Aorta (tissue), 5 donors: Measurements from ENCODE around the gene RIPPLY3. TPM values are rescaled to one million over a fixed set of nuclear protein-coding genes. Genes with fewer than 3 reads are reported as not detected.
"Not testable (repeated sequence)": the region's sequence is repeated elsewhere in the genome, so short reads cannot be mapped to it uniquely, and the experiment has no call there.

Experiments used
- ATAC-seq: fragments of 200-7000 bp; cut with Tn5 transposase; one replicate; pipeline ENCODE4 v1.9.1; 2022; ENCODE audit warnings: moderate library complexity; ENCODE audit not compliant: low FRiP score
- DNase-seq, 2 donors: peaks; one replicate each; pipeline ENCODE4 v3.0.0-alpha.2; 2020
- H3K27ac ChIP-seq, 2 donors: one replicate each; pipeline ENCODE4 v1.5.1; 2013; ENCODE audit warnings: low read length in 2 of 2, mild to moderate bottlenecking in 2 of 2, moderate library complexity in 2 of 2, control low read depth in 1 of 2, inconsistent platforms in 1 of 2, low read depth in 1 of 2
- H3K27me3 ChIP-seq, 2 donors: one replicate each; pipeline ENCODE4 v1.6.1; 2013; ENCODE audit warnings: control low read depth in 1 of 2, low read length in 1 of 2, mild to moderate bottlenecking in 1 of 2, moderate library complexity in 1 of 2; ENCODE audit not compliant: insufficient read depth in 2 of 2, control insufficient read depth in 1 of 2
- H3K36me3 ChIP-seq, 2 donors: one replicate each; pipeline ENCODE4 v1.6.1; 2013; ENCODE audit warnings: control low read depth in 1 of 2, low read length in 1 of 2, mild to moderate bottlenecking in 1 of 2; ENCODE audit not compliant: insufficient read depth in 2 of 2, control insufficient read depth in 1 of 2
- H3K4me1 ChIP-seq, 2 donors: one replicate each; pipeline ENCODE4 v1.6.1; 2013; ENCODE audit warnings: low read length in 2 of 2, control low read depth in 1 of 2, mild to moderate bottlenecking in 1 of 2, moderate library complexity in 1 of 2; ENCODE audit not compliant: insufficient read depth in 2 of 2, control insufficient read depth in 1 of 2
- H3K4me3 ChIP-seq, 2 donors: one replicate each; pipeline ENCODE4 v1.5.1; 2013; ENCODE audit warnings: low read length in 2 of 2, control low read depth in 1 of 2, mild to moderate bottlenecking in 1 of 2
- H3K9me3 ChIP-seq: one replicate; pipeline ENCODE4 v1.6.1; 2013; ENCODE audit warnings: mild to moderate bottlenecking, low read length; ENCODE audit not compliant: control insufficient read depth
- WGBS, 2 donors: extraction: QIAGEN DNeasy Blood & Tissue Kit; methylation state at CpG; one replicate each; pipeline ENCODE4 v1.1.7; 2013; 5-methylcytosine and 5-hydroxymethylcytosine counted together
- intact Hi-C, 2 donors: fragments of 100-400 bp; cut with DNase I; formaldehyde crosslinking; loops; one replicate each; pipeline versions ENCODE4 v1.14.2 to v1.15.0; 2022
- polyA plus RNA-seq, 2 donors: library from polyadenylated mRNA; stranded (reverse); fragments of 200-250 nt; gene quantifications; one replicate each; pipeline ENCODE4 v1.2.3, GENCODE V29; 2013
- total RNA-seq, 2 donors: library from RNA; stranded (reverse); fragmentation: NEBNext Ultra II Directional; extraction: Animal tissue kit (Norgen Biotek cat#: 25700); gene quantifications; one replicate each; pipeline ENCODE4 v1.2.1, GENCODE V29; 2021
- donor health status: healthy with polysubstance abuse.
- donor health status: Bipolar disorder and iron deficiency.
- donor health status: DM: no; HTN: no; CAD: no.
- donor health status: DM: no; HTN: no; CAD: no.
- donor health status: DM: yes; HTN: yes; CAD: no.

Gene RIPPLY3
- total and polyA plus RNA-seq, 4 donors = 0.05 TPM; not detected in 3

GRCh38 chr21:37028570-37028969, 22.1 kb downstream of the RIPPLY3 start:
- H3K27me3 ChIP-seq = no peaks in the 10 kb centered on the region
- H3K36me3 ChIP-seq = no peaks in the 10 kb centered on the region
- intact Hi-C loops = no loop called here
- no peak for ATAC-seq
- H3K4me1 ChIP-seq = no peaks in the 10 kb centered on the region
- no peaks in the 10 kb centered on the region for H3K9me3 ChIP-seq
- 86 to 88% methylated on average over 4 of the region's 4 CpGs for WGBS, 2 donors
- no peak for DNase-seq
- H3K4me3 ChIP-seq = no peak overlapping the region
- no peak overlapping the region for H3K27ac ChIP-seq

- no peak overlapping the region for H3K27ac ChIP-seq
- no peak overlapping the region for H3K4me3 ChIP-seq
- no peaks in the 10 kb centered on the region for H3K36me3 ChIP-seq
- no peak for ATAC-seq
- H3K4me1 ChIP-seq = no peaks in the 10 kb centered on the region
- no peaks in the 10 kb centered on the region for H3K9me3 ChIP-seq
- WGBS, 2 donors = 94 to 96% methylated on average over 4 of the region's 4 CpGs
- intact Hi-C loops = no loop called here
- no peaks in the 10 kb centered on the region for H3K27me3 ChIP-seq
- no peak for DNase-seq
Observed at GRCh38 chr21:37030864-37031263, 24.4 kb downstream of the RIPPLY3 start.

GRCh38 chr21:37032293-37032692, 25.8 kb downstream of the RIPPLY3 start:
- no peak for ATAC-seq
- DNase-seq = no peak
- Histone ChIP-seq H3K27me3 (no peaks in the 10 kb centered on the region), H3K4me3 (no peak overlapping the region), H3K9me3 (no peaks in the 10 kb centered on the region), H3K36me3 (no peaks in the 10 kb centered on the region), H3K27ac (no peak overlapping the region), H3K4me1 (no peaks in the 10 kb centered on the region)
- 84% methylated on average over 5 of the region's 5 CpGs for WGBS, 2 donors
- intact Hi-C loops = no loop called here

GRCh38 chr21:37032877-37033471, 26.5 kb downstream of the RIPPLY3 start:
- Histone ChIP-seq H3K4me3 (no peak overlapping the region), H3K4me1 (no peaks in the 10 kb centered on the region), H3K27me3 (no peaks in the 10 kb centered on the region), H3K27ac (no peak overlapping the region), H3K9me3 (no peaks in the 10 kb centered on the region), H3K36me3 (no peaks in the 10 kb centered on the region)
- ATAC-seq (no peak), DNase-seq (no peak)
- 54 to 60% methylated on average over 4 of the region's 4 CpGs for WGBS, 2 donors
- intact Hi-C loops = no loop called here

- H3K36me3 ChIP-seq, H3K27me3 ChIP-seq, H3K9me3 ChIP-seq, H3K4me3 ChIP-seq, H3K27ac ChIP-seq, ATAC-seq, intact Hi-C loops, H3K4me1 ChIP-seq, DNase-seq: not testable (repeated sequence)
- 73 to 87% methylated on average over 4 of the region's 4 CpGs for WGBS, 2 donors
Observed at GRCh38 chr21:37034394-37034793, 27.9 kb downstream of the RIPPLY3 start.

GRCh38 chr21:37036177-37036576, 29.7 kb downstream of the RIPPLY3 start:
- Histone ChIP-seq H3K27me3 (no peaks in the 10 kb centered on the region), H3K4me3 (no peak overlapping the region), H3K4me1 (no peaks in the 10 kb centered on the region), H3K9me3 (no peaks in the 10 kb centered on the region), H3K36me3 (no peaks in the 10 kb centered on the region), H3K27ac (no peak overlapping the region)
- intact Hi-C loops = no loop called here
- no peak for ATAC-seq
- 59 to 70% methylated on average over 4 of the region's 4 CpGs for WGBS, 2 donors
- DNase-seq = no peak

- H3K9me3 ChIP-seq = no peaks in the 10 kb centered on the region
- WGBS, 2 donors = 61 to 65% methylated on average over 9 of the region's 9 CpGs
- intact Hi-C loops = no loop called here
- H3K27ac ChIP-seq = no peak overlapping the region
- H3K27me3 ChIP-seq = no peaks in the 10 kb centered on the region
- ATAC-seq = no peak
- no peak overlapping the region for H3K4me3 ChIP-seq
- no peak for DNase-seq
- no peaks in the 10 kb centered on the region for H3K36me3 ChIP-seq
- H3K4me1 ChIP-seq = no peaks in the 10 kb centered on the region
Observed at GRCh38 chr21:37039411-37040075, 33.0 kb downstream of the RIPPLY3 start.

GRCh38 chr21:37040212-37040611, 33.7 kb downstream of the RIPPLY3 start:
- Histone ChIP-seq H3K27ac (no peak overlapping the region), H3K4me3 (no peak overlapping the region), H3K27me3 (no peaks in the 10 kb centered on the region), H3K9me3 (no peaks in the 10 kb centered on the region), H3K36me3 (no peaks in the 10 kb centered on the region), H3K4me1 (no peaks in the 10 kb centered on the region)
- intact Hi-C loops = no loop called here
- no peak for DNase-seq
- no peak for ATAC-seq
- 87 to 89% methylated on average over 3 of the region's 3 CpGs for WGBS, 2 donors

GRCh38 chr21:37041706-37042271, 35.3 kb downstream of the RIPPLY3 start:
- intact Hi-C loops = no loop called here
- 96 to 97% methylated on average over 4 of the region's 4 CpGs for WGBS, 2 donors
- no peak overlapping the region for H3K27ac ChIP-seq
- H3K27me3 ChIP-seq = peaks cover 0 to 2% of the 10 kb centered on the region in 2 donors
- ATAC-seq (no peak), DNase-seq (no peak)
- H3K9me3 ChIP-seq = no peaks in the 10 kb centered on the region
- H3K4me1 ChIP-seq = no peaks in the 10 kb centered on the region
- H3K4me3 ChIP-seq = no peak overlapping the region
- no peaks in the 10 kb centered on the region for H3K36me3 ChIP-seq
